Stimulated activated naive CD4-positive, alpha-beta T cell treated with Interleukin-2 at 50 U/mL for 16 hours (primary cell): Measurements from ENCODE around the gene MARK3.
"Not testable (repeated sequence)": the region's sequence is repeated elsewhere in the genome, so short reads cannot be mapped to it uniquely, and the experiment has no call there.

Source experiments
- DNase-seq: peaks from one replicate; lab custom pipeline; 2025; lab: John Stamatoyannopoulos, UW

The MARK3 gene

DNA sequence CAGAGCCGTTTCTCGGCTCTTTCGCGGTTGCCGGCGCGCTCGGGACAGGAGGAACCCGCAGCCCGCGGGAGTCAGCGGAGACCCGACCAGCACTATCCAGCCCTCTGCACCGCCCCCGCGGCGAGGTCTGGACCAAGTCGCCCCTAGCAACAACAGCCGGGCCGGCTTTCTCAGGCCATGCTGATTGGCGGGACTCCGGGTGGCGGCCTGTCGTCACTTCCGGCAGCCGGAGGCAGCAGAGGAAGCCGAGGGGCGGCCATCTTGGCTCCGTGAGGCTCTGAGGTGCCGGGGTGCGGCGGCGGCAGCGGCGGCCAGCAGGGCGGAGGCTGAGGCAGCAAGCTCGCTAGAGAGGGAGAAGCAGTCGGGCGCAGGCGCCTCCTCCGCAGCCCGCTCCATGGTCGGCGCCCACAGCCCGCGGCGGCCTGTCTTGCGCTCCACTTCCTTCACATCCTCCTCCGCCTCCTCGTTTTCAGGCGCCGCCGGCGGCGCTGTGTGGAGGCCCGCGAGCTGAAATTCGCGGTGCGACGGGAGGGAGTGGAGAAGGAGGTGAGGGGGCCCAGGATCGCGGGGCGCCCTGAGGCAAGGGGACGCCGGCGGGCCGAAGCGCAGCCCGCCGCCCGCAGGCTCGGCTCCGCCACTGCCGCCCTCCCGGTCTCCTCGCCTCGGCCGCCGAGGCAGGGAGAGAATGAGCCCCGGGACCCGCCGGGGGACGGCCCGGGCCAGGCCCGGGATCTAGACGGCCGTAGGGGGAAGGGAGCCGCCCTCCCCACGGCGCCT lies at the start of gene MARK3:
Gene MARK3 (plus strand): TSS at position 264 of the 777 bp plus-strand sequence. CDS start 615 bp downstream, outside the sequence.
- peak; percentile 98 for DNase-seq

DNA sequence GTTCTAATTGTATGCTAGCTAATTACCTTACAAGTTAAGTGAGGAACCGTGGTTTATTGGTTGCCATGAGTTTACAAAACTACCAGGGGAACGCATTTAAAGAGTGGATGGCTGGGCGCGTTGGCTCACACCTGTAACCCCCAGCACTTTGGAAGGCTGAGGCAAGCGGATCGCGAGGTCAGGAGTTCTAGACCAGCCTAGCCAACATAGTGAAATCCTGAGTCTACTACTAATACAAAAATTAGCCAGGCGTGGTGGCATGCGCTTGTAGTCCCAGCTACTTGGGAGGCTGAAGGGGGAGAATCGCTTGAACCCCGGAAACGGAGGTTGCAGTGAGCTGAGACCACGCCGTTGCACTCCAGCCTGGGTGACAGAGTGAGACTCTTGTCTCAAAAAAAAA lies 49.0 kb upstream of the MARK3 start:
- no peak for DNase-seq

DNA sequence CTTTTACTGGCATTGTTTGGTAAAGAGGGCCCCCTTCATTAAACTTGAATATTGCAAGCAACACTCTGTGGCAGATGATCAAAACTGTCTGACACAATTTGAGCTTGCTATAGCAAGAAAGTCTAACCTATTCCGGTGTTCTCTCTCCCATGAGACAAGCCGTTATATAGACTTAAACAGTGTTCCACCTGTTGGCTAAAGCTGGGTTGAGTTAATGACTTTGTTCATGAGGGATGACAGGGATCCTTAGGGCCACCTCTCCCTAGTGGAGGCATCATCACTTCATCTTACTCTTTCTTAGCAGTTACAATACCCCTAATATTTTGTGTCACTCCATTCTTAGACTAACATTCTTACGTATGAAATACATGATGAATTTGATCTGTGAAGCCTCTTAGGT lies 47.4 kb upstream of the MARK3 start:
- DNase-seq = no peak

DNA sequence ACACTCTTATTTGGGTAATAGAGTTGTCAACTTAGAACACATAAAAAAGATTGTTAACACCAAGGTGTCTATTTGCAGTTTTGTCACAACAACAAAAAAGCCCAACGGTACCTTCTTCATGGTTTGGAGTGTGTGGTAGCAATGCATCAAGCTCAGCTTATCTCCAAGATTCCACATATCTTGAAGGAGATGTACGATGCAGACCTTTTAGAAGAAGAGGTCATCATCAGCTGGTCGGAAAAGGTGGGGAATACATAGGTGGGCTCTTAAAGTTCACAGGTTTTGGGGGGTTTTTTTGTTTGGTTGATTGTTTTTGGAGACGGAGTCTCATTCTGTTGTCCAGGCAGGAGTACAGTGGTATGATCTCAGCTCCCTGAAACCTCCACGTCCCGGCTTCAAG lies 45.7 kb upstream of the MARK3 start:
- DNase-seq = no peak

DNA sequence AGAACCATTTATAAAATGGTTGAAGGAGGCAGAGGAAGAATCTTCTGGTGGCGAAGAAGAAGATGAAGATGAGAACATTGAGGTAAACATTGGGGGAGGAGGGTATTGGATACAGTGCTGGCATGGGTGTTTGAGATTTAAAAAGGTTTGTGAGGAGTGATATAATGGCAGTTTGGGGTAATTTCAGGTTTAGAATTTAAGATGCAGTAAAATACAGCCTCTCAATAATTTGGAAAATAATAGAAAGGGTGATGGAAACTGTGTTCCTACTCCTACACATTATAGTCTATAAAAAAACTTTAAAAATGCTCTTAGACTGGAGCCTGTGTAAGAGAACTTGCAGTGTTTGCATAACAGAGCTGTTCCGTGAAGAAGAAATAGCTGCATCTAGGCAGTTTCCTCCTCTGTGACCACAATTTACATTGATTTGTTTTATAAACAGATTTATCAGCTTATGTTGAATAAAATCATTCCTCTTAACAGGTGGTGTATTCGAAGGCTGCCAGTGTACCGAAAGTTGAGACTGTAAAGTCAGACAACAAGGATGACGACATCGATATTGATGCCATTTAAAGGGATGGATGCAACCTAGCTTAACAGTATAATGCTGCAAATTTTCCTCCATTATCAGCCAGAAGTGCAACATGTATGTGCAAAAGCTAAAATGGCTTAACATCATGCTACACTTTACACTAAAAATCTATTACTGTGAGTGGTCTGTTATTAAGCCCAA lies 44.6 kb upstream of the MARK3 start:
- no peak for DNase-seq

DNA sequence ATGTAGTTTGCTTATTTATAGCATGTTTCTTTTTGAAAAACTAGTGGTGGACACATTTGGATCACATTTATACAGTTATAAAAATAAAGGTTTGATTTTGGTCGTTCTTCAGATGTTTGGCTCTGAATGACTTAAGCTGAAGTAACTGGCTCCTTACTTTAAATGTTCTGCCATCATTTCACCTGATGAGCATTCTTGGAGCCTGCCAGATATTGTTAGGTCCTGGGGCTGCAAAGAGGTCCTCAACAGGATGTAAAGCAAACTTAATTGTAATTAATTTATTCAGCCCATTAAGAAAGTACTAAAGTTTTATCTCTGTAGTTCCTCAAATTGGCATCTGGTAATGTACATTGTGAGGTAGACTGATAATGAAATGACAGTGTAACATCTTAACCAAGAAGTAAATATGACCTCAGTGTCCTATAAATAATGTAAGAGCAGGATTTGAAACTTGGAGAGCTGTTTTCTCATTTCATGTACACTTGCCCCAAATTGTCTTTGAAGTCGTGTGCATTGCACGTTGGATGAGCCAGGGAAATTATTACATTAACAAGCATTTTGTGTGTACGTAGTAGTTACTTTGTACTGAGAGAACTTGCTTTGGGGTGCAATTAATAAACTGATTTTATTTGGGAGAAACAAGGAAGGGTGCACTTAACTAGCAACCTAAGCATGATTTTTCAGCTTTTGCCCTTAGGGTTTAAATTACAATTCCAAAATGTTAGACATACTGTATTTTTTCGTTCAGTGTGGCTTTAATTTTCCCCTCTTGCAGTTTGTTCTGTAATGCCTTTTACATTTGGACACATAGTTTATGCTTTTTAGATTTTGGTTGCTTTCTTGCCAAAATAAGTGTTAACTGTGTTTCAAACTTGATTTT lies 43.7 kb upstream of the MARK3 start:
- no peak for DNase-seq

DNA sequence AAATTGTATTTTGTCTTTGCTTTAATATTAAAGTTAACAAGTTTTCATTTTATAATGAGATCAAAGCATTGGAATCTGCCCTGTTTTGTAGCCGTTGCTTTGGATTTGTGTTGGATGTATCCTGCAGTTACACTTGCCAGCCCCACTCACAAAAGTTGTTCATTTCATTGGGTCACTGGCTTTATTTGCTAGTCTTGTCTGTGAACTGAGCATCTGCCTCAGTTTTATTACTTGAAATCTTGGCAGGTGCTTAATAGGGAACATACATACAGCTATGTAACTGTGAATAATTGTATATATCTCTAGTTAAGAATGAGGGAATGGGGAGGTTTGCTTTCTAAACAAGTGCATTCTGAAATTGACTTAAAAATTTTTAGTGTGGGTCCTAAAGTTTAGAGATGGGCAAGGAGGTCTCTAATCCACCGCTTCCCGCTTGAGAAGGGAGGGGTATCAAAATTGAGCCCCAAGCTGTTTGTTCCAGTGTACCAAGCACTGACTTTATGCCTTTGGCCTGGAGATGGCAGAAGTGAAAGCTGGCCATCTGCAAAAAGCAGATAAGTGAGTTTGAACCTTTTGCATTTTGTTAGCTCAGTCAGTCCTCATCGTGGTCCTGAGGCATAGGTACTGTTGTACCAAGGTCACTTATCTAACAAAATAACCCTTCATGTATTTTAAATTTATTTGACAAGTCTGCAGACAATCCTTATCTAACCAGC lies 41.9 kb upstream of the MARK3 start:
- DNase-seq = no peak

DNA sequence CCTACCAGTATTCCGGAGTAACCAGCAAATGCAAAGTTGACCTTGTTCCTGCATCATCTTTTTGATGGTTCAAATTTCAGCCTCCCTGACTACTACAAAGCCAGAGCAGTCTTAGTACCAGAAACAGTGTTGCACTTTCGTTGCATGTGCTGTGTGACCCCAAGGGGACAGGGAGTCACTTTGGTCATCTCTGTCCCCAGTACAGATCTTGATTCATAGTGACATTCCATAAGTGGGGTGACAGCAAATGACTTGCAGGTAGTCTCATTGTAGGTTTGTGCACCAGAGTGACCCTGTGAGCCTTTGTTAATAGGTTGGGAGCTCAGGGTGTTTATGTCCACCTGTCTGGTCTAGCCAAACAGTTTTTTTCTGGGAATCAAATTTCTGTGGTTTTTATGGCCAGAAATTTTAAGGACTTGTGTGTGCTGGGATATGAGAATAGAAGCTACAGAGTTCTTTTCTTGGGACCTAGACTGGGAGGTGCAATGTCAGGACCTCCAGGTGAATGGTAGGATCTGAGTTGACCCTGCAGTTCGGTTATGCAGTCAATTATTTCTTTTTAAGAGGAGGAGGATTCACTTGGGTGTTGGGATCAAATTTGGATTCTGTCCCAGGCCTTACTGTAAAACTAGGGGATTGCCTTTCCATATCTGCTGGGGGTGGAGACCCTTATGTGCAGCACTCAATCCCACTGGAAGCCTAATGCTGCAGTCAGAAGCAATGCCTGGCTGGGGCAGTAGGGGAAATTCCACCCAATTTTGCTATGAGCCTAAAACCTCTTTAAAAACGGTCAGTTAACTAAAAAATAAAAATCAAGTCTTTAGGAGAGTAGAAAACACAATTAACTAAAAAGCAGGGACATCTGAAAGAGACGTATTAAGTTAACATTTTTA lies 41.1 kb upstream of the MARK3 start:
- DNase-seq = no peak

DNA sequence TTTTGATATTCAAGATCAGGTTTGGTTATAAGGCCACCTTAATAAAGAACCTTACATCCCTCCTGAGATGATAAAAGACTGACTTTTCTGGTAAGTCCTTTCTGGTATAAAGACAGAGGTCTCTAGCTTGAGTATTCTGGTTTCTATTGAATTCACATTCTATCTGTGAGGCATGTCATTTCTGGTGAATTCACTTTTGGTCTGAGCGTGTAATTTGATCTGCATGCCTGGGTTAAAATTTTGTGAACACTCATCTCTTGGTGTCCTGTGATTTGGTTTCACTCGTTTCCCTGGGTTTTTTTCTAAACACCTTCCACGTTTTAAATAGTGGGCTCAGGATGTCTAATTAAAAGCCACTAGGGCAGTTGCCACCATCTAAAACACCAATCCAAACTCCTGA lies 38.9 kb upstream of the MARK3 start:
- no peak for DNase-seq

DNA sequence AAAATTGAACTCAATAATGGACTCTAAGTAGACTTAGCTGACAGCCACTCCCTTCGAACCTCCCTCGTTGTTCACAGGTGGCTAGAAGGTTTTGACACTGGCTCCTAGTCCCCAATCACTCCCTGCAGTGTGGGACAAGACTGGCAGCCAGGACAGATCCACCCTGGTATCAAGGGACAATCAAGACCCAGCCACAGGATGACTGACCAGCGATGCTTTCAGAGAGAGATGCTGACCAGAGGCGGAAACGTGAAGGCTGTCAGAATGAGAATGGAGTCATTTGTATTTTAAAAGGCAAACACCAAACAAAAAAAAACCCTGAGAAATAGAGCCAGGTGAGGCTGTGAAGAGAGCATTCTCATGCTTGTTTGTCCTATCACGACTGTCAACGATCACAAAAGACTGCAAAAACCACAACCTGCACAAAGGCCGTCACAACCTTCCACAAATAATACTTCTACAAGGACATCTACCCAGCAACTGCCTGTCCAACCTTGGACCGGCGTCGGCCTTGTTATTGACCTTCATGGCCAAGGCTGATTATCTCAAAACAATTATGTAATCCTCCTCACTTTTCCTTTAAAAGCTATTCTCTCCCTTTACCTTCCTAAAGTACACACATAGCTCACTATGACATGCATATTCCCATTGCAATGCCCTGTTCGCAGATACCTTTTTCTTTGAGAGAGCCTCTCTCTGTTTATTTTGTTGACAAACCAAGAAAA lies 38.0 kb upstream of the MARK3 start:
- no peak for DNase-seq

DNA sequence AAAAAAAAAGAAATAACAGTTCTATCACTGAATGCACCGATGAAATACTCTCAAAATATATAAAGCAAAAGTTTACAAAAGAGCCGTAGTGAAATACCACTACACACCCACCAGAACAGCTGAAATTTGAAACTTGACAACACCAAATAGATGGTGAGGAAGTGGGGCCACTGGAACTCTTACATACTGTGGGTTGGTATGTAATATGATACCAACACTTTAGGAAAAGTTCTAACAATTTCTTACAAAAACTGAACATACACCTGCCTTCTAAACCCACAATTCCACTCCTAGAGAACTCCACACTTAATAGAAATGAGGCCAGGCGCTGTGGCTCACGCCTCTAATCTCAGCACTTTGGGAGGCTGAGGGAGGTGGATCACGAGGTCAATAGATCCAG lies 37.1 kb upstream of the MARK3 start:
- DNase-seq = no peak

DNA sequence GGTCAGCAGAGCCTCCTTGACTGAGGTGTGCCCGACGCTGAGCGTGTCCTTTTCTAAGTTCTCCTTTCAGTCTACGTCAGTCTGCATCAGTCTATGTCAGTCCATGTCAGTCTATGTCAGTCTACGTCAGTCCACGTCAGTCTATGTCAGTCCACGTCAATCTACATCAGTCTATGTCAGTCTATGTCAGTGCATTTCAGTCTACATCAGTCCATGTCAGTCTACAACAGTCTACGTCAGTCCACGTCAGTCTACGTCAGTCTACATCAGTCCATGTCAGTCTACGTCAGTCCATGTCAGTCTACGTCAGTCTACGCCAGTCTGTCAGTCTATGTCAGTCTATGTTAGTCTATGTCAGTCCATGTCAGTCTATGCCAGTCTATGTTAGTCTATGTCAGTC lies 35.2 kb upstream of the MARK3 start:
- no peak for DNase-seq

DNA sequence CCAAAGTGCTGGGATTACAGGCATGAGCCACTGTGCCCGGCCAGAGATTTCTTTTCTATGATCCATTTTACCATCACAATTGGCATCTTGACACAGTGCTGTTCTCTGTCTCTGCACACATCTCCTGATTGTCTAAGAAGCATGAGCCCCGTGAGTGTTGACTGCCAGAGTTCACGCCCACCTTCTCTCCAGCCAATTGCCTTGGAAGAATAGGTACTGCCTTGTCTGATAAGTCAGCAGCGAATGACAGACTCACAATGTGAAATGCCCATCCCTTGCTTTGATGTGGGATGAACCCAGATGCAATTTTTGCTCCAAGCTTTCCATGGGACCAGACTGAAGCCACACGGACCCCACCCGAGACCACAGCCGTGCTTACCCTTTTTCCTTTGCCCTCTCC lies 31.9 kb upstream of the MARK3 start:
- DNase-seq = no peak

DNA sequence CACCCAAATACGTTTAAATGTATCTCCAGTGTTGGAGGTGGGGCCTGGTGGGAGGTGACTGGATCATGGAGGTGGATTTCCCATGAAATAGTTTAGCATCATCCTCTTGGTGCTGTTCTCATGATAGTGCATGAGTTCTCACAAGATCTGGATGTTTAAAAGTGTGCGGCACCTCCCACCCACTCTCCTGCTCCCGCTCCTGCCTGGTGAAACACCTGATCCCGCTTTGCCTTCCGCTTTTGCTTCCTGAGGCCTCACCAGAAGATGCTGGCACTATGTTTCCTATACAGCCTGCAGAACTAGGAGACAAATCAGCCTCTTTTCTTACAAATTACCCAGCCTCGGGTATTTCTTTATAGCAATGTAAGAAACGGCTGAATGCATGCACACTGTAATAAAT lies 31.1 kb upstream of the MARK3 start:
- DNase-seq = no peak

DNA sequence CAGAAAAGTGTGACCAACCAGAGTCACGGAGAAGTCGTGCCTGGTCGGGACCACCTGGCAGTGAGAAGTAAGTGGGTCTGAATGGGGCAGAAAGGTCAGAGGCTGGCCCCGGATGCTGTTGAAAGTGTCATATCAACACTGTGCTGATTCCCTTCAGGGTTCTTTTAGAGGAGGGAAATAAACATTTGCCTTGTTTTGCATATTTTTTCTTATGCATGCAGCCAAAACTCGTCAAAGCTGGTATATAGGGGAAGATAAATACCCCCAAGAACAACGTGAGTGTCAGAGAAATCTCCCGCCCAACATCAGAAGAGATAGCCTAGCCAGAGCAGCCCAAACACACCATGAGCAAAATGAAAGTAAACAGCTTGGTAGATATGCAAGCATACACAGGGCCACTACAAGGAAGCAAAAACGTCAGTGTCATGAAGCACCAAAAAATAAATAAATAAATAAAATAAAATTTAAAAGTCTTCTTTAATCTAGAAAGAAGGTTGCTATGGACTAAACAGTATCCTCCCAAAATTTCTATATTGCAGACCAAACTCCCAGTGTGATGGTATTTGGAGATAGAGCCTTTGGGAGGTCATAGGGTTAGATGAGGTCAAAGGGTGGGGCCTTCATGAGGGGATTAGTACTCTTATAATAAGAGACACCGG lies 29.1 kb upstream of the MARK3 start:
- DNase-seq = no peak

DNA sequence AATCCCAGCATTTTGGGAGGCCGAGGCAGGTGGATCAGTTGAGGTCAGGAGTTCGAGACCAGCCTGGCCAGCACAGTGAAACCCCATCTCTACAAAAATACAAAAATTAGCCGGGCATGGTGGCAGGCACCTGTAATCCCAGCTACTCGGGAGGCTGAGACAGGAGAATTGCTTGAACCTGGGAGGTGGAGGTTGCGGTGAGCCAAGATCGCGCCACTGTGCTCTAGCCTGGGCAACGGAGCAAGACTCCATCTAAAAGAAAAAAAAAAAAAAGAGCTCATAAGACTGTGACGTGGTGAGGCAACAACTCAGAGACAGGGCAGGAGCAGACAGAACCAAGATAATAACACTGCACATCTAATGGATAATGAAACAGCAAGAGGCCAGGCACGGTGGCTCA lies 27.7 kb upstream of the MARK3 start:
- not testable (repeated sequence) for DNase-seq

DNA sequence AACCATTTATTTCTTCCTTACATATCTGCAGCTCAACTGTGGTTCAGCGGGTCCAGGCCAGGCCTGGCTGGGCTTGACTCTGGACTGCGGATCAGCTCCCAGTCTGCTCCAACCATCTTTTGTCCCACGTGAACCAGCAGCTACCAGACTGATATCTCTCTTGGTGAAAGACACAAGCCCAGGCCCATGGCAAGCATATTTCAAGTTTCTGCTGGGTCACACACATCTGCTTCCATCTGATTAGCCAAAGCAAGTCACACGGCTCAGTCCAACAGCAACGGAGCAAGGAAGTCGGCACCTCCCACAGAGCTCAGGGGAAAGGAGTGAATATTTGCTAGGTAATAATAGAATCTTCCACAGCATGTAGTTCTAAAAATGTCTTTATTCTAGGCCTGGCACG lies 24.7 kb upstream of the MARK3 start:
- no peak for DNase-seq

DNA sequence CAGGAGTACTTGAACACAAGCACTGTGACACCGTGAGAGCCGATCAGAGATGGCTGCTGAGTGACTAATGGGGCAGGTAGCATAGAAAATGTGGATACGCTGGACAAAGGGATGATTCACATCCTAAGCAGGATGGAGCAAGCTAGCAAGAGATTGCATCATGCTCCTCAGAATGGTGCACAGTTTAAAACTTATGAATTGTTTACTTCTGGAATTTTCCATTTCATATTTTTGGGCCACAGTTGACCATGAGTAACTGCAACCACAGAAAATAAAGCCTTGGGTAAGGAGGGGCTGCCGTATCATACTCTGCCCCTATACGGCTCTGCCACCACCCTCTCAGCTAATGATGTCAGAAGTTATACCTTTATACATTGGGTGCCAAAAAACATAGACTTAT lies 23.3 kb upstream of the MARK3 start:
- DNase-seq = no peak

DNA sequence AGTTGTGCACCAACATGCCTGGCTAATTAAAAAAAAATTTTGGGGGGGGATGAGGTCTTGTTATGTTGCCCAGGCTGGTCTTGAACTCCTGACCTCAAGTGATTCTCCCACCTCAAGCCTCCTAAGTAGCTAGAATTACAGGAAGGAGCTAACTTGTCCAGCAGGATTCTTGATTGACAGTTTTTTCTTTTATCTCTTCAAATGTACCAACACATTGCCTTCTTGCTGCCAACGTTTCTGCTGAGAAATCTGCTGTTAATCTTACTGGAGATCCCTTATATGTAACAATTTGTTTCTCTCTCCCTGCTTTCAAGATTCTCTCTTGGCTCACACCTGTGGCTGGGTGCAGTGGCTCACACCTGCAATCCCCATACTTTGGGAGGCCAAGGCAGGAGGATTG lies 22.4 kb upstream of the MARK3 start:
- DNase-seq = no peak

DNA sequence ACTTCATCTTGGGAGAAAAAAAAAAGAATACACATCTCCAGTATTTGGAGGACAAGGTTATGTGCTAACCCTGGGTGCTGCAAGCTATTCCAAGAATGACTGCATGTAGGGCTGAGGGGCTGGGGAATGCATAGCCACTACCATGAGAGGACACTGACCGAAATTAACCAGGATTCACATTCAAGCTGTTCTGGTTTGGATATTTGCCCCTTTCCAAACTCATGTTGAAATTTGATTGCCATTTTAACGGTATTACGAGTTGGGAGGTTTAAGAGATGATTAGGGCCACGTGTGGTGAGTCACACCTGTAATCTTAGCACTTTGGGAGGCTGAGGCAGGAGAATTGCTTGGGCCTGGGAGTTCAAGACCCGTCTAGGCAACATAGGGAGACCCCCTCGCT lies 18.5 kb upstream of the MARK3 start:
- DNase-seq = no peak
